Transverse colon (tissue), 4 donors: ENCODE results near the gene SETD9. TPM values are rescaled to one million over a fixed set of nuclear protein-coding genes. Genes with fewer than 3 reads are reported as not detected.

ENCODE experiments used
- DNase-seq: peaks from one replicate; pipeline ENCODE4 v3.0.0-alpha.2; 2019
- H3K27ac ChIP-seq, 4 donors: fragments of 200-600 bp; sonication (generic); 2 replicates each; pipeline ENCODE4 v1.5.1; 2016 to 2018; ENCODE audit warnings: inconsistent platforms in 4 of 4
- H3K27me3 ChIP-seq: fragments of 200-600 bp; sonication (generic); 2 replicates; pipeline ENCODE4 v1.5.1; 2017; ENCODE audit warnings: inconsistent platforms
- H3K36me3 ChIP-seq, 4 donors: fragments of 200-600 bp; sonication (generic); 2 replicates each; pipeline ENCODE4 v1.5.1; 2017 to 2019; ENCODE audit warnings: inconsistent platforms in 4 of 4
- H3K4me1 ChIP-seq, 4 donors: fragments of 200-600 bp; sonication (generic); 2 replicates each; pipeline ENCODE4 v1.5.1; 2017 to 2020; ENCODE audit warnings: inconsistent platforms in 4 of 4
- H3K4me3 ChIP-seq, 4 donors: fragments of 200-600 bp; sonication (generic); 1 replicate in 1 of 4; 2 replicates in 3 of 4; pipeline versions ENCODE4 v1.5.1 to v1.6.1; 2017 to 2019; ENCODE audit warnings: inconsistent platforms in 4 of 4
- H3K9me3 ChIP-seq, 2 donors: fragments of 200-600 bp; sonication (generic); 2 replicates each; pipeline ENCODE4 v1.5.1; 2017 to 2019; ENCODE audit warnings: inconsistent platforms in 2 of 2
- CTCF ChIP-seq, 5 experiments: fragments of 200-600 bp in 3 of 5; fragments of 450-650 bp in 2 of 5; sonication (generic) in 3 of 5; IDR thresholded peaks; 1 replicate in 2 of 5; 2 replicates in 3 of 5; pipeline ENCODE4 v1.5.1; 2016 to 2017; ENCODE audit warnings: antibody characterized with exemption in 5 of 5, inconsistent platforms in 3 of 5, mild to moderate bottlenecking in 2 of 5, moderate library complexity in 1 of 5
- EP300 ChIP-seq: sonication (generic); formaldehyde crosslinking; IDR thresholded peaks from one replicate; pipeline ENCODE4 v1.6.1; 2017; ENCODE audit warnings: antibody characterized with exemption, low read depth
- POLR2A ChIP-seq: fragments of 450-650 bp; IDR thresholded peaks from one replicate; pipeline ENCODE4 v1.6.1; 2016; ENCODE audit warnings: antibody characterized with exemption, mild to moderate bottlenecking, moderate library complexity
- POLR2AphosphoS5 ChIP-seq, 3 donors: sonication (generic); formaldehyde crosslinking; IDR thresholded peaks; one replicate each; pipeline ENCODE4 v1.6.1; 2016; ENCODE audit warnings: antibody characterized with exemption in 3 of 3
- WGBS, 2 donors: methylation state at CpG; one replicate each; pipeline ENCODE4 v1.1.5; 2018; ENCODE audit warnings: low coverage in 1 of 2; 5-methylcytosine and 5-hydroxymethylcytosine counted together
- in situ Hi-C, 4 donors: fragments of 200-750 bp; cut with MboI; loops; one replicate each; pipeline versions ENCODE4 v1.15.0 to v1.15.1; 2017; ENCODE audit warnings: low sequenced_read_pairs in 3 of 4, low pct_ligation_motif_present in 1 of 4, low pct_unique_long_range_greater_than_20kb in 1 of 4
- intact Hi-C: fragments of 100-400 bp; cut with DNase I; formaldehyde crosslinking; loops from one replicate; pipeline ENCODE4 v1.15.1; 2023; ENCODE audit warnings: low total_unique reads
- total RNA-seq, 4 donors: library from RNA; depleted of rRNA; stranded (reverse); fragments of >200 nt; gene quantifications; one replicate each; pipeline ENCODE4 v1.1.0, GENCODE V29; 2016

The SETD9 gene
- 10 to 100 TPM in 2 of 4 donors, not detected in 2; 26.6 to 27.9 TPM for total RNA-seq

GRCh38 chr5:56909294-56910209 lies at the start of gene SETD9:
TSS of gene SETD9 (plus strand) at chr5:56909596. CDS start at chr5:56909646, 50 bp downstream.
- DNase-seq, result peak; percentile 99
- peak within 1 kb of the TSS; percentile 65 to 88 (median 73) for H3K4me3 ChIP-seq
- peak within 1 kb of the TSS; percentile 96 to 99 (median 98) for H3K27ac ChIP-seq
- H3K36me3 ChIP-seq, result no peaks in the 10 kb centered on the region
- WGBS, 2 donors, result 0% methylated on average over 61 of the region's 84 CpGs; no CpG with 5 or more reads in 1 of the 2 donors
- no peaks in the 10 kb centered on the region for H3K9me3 ChIP-seq
- intact Hi-C loops, result loop anchor here (1.0 to 2.0 kb wide), 2 partner anchors 265 to 307 kb away; partner anchors contain the start of gene GPBP1
- H3K4me1 ChIP-seq, result peaks cover 11 to 17% (median 12%) of the 10 kb centered on the region in 4 donors
- TF ChIP-seq POLR2A (peak; percentile 89), CTCF (IDR thresholded peaks at IDR 0.05) (no peak), POLR2AphosphoS5 (IDR thresholded peaks at IDR 0.05) (peak; percentile 75 to 86 (median 81)), EP300 (no peak)
- no peaks in the 10 kb centered on the region for H3K27me3 ChIP-seq
- in situ Hi-C loops, result loop anchor here in 2 of 4 donors (10.0 to 25.0 kb wide), 2 partner anchors 303 to 315 kb away; no protein-coding TSS in a partner anchor

- 89 to 91% methylated on average over 2 to 4 of the region's 4 CpGs for WGBS, 2 donors
- H3K27ac ChIP-seq, result no peak overlapping the region
- H3K4me1 ChIP-seq, result peaks cover 0 to 1% (median 0%) of the 10 kb centered on the region in 4 donors
- in situ Hi-C loops, result loop anchor here in 1 of 4 donors (25.0 kb wide), 1 partner anchor 875 kb away; the partner anchor contains the start of gene IL6ST
- TF ChIP-seq POLR2A (no peak), POLR2AphosphoS5 (IDR thresholded peaks at IDR 0.05) (no peak), CTCF (IDR thresholded peaks at IDR 0.05) (no peak), EP300 (no peak)
- H3K27me3 ChIP-seq, result no peaks in the 10 kb centered on the region
- intact Hi-C loops, result no loop called here
- H3K4me3 ChIP-seq, result no peak overlapping the region
- no peaks in the 10 kb centered on the region for H3K9me3 ChIP-seq
- no peak for DNase-seq
- peaks cover 0 to 19% (median 3%) of the 10 kb centered on the region in 4 donors for H3K36me3 ChIP-seq
These were observed 47.4 kb upstream of the SETD9 start for GRCh38 chr5:56861893-56862485.

- DNase-seq, result no peak
- Histone ChIP-seq H3K27ac (no peak overlapping the region), H3K27me3 (no peaks in the 10 kb centered on the region), H3K4me1 (no peaks in the 10 kb centered on the region), H3K36me3 (peaks cover 0 to 15% (median 3%) of the 10 kb centered on the region in 4 donors), H3K9me3 (no peaks in the 10 kb centered on the region), H3K4me3 (no peak overlapping the region)
- TF ChIP-seq EP300, result no peak
- 75 to 82% methylated on average over 3 of the region's 3 CpGs for WGBS, 2 donors
- in situ Hi-C loops, result loop anchor here in 1 of 4 donors (25.0 kb wide), 1 partner anchor 876 kb away; the partner anchor contains the start of gene IL6ST
- intact Hi-C loops, result no loop called here
These were observed 46.5 kb upstream of the SETD9 start for GRCh38 chr5:56862909-56863308.

GRCh38 chr5:56871777-56872176 lies 37.6 kb upstream of the SETD9 start:
- H3K4me3 ChIP-seq, result no peak overlapping the region
- no peak overlapping the region for H3K27ac ChIP-seq
- H3K4me1 ChIP-seq, result no peaks in the 10 kb centered on the region
- TF ChIP-seq EP300 (no peak), POLR2A (no peak), CTCF (IDR thresholded peaks at IDR 0.05) (no peak), POLR2AphosphoS5 (IDR thresholded peaks at IDR 0.05) (no peak)
- H3K36me3 ChIP-seq, result peaks cover 0 to 15% (median 6%) of the 10 kb centered on the region in 4 donors
- intact Hi-C loops (no loop called here), in situ Hi-C loops (loop anchor here in 1 of 4 donors (25.0 kb wide), 1 partner anchor 884 kb away; the partner anchor contains the start of gene IL6ST)
- H3K27me3 ChIP-seq, result no peaks in the 10 kb centered on the region
- DNase-seq, result no peak
- 77 to 81% methylated on average over 2 of the region's 2 CpGs for WGBS, 2 donors
- no peaks in the 10 kb centered on the region for H3K9me3 ChIP-seq
